ENCODE data around the gene ZNF44.

Gene ZNF44

DNA sequence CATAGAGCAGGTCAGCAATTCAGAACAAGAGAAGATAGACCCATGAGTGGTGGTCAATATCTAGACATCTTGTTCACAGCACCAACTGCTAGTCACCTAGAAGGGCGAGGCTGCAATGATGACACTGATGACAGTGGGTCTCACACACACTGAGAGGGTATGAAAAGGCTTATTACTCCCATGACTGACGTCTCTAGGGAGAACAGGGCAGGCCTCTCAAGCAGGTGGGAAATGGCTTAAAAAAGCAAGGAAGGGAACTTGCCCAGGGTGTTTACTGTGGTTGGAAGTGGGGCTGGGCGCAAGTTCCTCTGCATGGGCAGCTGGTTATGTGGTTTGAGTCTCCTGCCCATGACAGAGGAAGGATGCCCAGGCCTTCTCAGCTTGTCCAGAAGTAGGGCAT lies 33.8 kb downstream of the ZNF44 start:
- DNase-seq, result no peak

DNA sequence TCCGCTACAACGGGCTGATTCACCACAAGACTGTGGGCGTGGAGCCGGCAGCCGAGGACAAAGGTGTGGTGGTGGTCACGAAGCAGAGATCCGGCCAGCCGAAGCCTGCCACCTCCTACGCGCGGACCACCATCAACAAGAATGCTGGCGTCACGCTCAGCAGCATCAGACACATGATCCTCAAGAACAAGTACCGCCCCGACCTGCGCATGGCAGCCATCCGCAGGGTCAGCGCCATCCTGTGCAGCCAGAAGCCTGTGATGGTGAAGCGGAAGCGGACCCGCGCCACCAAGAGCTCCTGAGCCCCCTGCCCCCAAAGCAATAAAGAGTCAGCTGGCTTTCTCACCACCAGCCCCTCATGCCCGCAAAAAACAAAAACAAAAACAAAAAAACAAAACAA lies 34.4 kb downstream of the ZNF44 start:
- DNase-seq, result no peak

DNA sequence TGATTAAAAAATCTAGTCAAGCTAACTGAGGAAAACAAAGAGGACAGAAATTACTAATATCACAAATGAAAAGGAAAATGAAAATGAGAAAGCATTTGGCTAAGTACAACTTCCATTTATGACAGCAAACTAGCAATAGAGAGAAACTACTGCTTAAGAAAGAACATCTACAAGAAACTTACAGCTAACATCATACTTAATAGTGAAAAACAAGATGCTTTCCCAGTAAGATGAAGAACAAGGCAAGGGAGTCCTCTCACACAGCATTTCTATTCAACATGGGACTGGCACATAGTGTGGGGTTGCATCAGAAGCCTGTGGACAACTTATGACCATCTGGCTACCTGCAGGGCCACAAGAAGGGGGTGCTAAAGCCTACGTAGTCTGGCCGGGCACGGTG lies 39.3 kb downstream of the ZNF44 start:
- DNase-seq, result no peak

DNA sequence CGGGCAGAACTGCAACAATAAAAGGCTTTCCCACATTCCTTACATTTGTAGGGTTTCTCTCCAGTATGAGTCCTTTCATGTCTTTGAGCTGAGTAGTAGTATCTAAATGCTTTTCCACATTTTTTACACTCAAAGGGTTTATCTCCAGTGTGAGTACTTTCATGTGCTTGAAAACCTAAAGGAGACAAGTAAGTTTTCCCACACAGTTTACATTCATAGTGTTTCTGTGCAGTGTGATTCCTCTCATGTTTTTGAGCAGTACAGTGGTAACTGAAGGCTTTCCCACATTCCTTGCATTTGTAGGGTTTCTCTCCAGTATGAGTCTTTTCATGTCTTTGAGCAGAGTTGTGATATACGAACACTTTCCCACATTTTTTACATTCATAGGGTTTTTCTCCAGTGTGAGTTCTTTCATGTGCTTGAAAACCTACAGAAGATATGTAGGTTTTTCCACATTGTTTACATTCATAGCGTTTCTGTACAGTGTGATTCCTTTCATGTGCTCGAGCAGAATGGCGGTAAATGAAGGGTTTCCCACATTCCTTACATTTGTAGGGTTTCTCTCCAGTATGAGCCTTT lies 47.0 kb downstream of the ZNF44 start:
- no peak for DNase-seq

DNA sequence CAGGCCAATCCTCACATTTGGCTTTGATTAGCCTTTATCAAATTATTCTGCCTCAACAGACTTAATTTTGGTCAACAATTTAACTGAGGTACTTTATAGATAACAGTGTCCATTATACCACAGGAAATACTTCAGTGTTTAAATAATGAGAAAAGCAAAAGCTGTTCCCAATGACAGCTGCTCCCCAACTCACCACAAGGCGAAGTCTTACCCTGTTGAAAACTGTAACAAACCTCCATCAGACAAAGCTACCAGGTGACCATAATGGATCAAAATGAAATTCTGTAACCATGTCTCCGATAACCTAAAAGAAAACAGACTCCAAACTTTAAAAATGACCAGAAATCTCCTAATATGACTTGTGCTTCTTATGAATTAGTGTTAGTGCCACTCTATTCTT lies 50.3 kb downstream of the ZNF44 start:
- DNase-seq, result no peak

DNA sequence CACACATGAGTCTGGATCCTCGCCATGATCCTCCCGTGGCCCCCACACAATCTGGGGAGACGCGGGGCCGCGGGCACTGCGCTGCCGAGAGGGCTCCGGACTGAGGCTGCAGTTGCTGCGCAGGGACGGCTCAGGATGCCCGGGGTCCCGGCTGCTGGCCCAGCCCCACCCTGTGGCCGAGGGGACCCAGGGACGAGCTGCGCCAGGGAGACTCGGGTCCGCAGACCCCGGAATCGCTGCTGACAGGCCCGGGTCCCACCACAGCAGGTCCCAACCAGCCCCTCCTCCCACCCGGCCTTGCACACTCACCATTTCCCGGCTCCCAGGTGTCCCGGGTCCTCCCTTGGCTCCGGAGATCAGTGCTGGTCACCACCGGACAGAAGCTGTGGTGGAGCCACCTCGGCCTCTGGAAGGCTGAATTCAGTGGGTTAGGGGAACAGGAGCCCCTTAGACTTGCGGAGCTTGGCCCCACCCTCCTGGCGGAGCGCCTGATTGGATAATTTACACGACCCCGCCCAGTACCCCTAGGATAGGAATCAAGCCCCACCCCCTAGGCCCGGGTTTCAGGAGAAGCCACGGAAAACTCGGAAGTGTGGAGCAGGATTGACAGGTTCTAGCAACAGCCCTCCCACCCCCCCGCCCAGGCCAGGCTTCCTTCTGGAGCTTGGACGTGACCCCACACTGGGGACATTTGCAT lies 57.4 kb downstream of the ZNF44 start:
- no peak for DNase-seq

DNA sequence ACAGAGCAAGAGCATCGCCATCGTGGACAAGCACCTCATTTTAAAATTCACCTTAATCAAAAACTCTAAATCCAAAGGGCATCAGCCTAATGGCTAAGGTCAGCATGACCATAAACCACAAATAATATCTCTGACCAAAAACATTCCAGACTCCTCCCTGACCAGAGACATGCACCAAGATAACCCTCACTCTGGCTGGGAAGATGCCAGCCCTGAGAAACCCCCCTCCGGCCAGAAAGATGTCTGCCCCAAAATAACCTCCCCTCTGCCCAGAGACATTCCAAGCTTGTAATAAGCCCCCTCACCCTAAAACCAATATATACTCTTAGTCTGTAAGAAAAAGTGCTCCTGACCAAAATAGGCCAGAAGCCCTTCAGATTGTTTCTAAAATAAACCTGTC lies 61.7 kb downstream of the ZNF44 start:
- no peak for DNase-seq

DNA sequence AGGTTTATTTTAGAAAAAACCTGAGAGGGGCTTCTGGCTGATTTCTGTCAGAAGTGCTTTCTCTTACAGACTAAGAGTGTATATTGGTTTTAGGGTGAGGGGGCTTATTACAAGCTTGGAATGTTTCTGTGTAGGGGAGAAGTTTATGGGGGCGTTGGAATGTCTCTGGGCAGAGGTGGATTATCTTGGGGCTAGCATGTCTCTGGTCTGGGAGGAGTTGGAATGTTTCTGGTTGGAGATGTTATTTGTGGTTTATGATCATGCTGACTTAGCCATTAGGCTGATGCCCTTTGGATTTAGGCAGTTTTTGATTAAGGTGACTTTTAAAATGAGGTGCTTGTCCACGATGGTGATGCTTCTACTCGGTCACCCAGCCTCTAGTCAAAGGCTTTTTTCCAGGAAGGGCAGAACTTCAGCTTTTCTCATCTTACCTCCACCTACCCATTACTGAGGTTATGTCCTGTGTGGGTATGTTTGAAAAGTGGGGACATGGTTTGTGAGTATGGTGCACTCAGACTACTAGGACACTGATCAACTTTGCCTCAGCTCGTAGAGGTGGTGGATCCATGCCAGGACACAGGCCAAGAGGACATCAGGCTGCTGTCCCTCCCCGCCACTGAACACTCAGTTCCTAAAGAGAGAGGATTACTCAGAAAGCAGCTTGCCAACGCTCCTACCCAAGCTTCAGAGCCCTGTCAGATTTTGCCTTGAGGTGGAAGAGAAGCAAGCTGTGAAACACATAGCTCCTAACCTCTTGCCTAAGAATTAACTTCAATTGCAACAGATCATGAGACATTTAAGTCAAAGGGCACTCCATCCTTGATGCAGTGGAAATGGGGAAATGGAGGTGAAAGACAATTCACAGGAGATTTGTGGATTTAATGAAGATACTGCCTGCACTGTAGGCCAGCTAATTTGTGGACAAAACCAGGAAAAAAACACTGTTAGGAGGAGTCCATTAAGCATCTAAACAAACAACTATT lies 63.6 kb downstream of the ZNF44 start:
- no peak for DNase-seq

DNA sequence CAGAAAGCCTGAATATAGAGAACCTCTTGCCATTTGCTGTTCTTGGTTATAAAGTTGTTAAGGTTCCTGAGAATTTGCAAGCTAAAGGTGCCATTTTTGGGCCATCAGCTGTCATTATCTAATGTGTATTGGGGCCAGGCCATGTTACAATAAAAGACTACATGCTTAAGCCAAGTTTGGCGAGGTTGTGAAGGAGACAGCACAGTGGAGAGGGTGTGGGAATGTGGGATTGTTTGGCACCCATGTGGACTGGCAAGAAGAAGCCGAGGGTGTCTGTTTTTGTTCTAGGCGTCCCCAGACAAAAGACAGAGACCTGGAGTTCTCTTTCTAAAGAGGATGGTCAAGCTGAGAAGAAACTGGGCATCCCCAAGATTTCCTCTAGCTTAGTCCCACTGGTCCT lies 64.7 kb downstream of the ZNF44 start:
- no peak for DNase-seq

DNA sequence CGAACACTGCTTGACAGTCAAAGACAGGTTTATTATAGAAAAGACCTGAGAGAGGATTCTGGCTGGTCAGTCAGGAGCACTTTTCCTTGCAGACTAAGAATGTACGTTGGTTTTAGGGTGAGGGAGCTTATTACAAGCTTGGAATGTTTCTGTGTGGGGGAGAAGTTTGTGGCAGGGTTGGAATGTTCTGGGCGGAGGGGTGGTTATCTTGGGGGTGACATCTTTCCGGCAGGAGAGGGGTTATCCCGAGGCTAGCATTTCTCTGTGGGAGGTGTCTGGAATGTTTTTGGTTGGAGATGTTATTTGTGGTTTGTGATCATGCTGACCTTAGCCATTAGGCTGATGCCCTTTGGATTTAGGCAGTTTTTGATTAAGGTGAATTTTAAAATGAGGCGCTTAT lies 70.0 kb downstream of the ZNF44 start:
- no peak for DNase-seq

DNA sequence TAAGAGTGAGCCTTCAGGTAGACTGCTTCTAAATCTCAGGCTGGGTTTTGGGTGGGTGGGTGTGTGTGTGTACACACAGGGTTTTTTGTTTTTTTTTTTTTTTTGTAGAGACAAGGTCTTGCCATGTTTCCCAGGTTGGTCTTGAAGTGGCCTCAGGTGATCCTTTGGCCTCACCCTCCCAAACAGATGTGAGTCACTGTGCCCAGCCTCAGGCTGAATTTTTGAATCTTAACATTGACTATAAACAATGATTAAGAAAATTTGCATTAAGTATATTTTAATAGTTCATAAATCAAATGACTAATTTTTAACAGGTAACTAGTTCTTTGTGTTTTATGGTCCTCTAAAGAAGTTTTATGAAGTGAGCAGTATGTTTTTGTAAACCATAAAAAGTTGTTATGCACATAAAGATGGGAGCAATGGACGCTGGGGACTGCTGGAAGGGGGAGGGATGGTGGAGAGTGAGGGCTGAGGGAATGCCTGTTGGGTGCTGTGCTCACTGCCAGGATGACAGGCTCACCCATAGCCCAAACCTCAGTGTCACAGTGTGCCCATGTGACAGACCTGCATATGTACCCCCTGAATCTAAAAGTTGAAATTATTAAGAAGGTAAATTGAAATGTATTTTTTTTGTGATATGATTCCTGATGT lies 71.6 kb downstream of the ZNF44 start:
- no peak for DNase-seq

Data from islet precursor cell (in vitro differentiated cells).